Lower lobe of right lung (tissue), 2 donors: ENCODE measurements around the gene CWC25. TPM values are rescaled to one million over a fixed set of nuclear protein-coding genes. Genes with fewer than 3 reads are reported as not detected.
A peak's percentile ranks its signal among the peaks of the same experiment; 100 is the strongest.
"Not testable (repeated sequence)": the region's sequence is repeated elsewhere in the genome, so short reads cannot be mapped to it uniquely, and the experiment has no call there.

Experiments
- ATAC-seq, 2 donors: fragments of 200-7000 bp; cut with Tn5 transposase; one replicate each; pipeline ENCODE4 v1.9.1; 2020 to 2022; ENCODE audit warnings: mild to moderate bottlenecking in 2 of 2, moderate library complexity in 2 of 2
- DNase-seq: peaks from one replicate; pipeline ENCODE4 v3.0.0-alpha.2; 2020
- H3K27ac ChIP-seq: fragments of 200-600 bp; one replicate; pipeline ENCODE4 v1.8.0; 2022
- H3K27me3 ChIP-seq: fragments of 200-600 bp; one replicate; pipeline ENCODE4 v1.8.0; 2022; ENCODE audit warnings: low read depth
- H3K36me3 ChIP-seq: fragments of 200-600 bp; one replicate; pipeline ENCODE4 v1.8.0; 2022; ENCODE audit warnings: mild to moderate bottlenecking
- H3K4me1 ChIP-seq: fragments of 200-600 bp; one replicate; pipeline ENCODE4 v1.8.0; 2022
- H3K4me3 ChIP-seq: fragments of 200-600 bp; one replicate; pipeline ENCODE4 v1.8.0; 2022; ENCODE audit warnings: mild to moderate bottlenecking
- H3K9me3 ChIP-seq: fragments of 200-600 bp; one replicate; pipeline ENCODE4 v1.8.0; 2022
- intact Hi-C: fragments of 100-400 bp; cut with DNase I; formaldehyde crosslinking; loops from one replicate; pipeline ENCODE4 v1.11.0; 2022
- total RNA-seq: library from RNA; stranded (reverse); fragmentation: NEBNext Ultra II Directional; extraction: Animal tissue kit (Norgen Biotek cat#: 25700); gene quantifications from one replicate; pipeline ENCODE4 v1.2.1, GENCODE V29; 2021
- TF ChIP-seq, protein P1 (sequence below): fragments of 200-600 bp; IDR thresholded peaks from one replicate; pipeline ENCODE4 v1.8.0; 2022; ENCODE audit warnings: antibody characterized with exemption, mild to moderate bottlenecking
- donor health status: DM: no; HTN: yes; CAD: no; lungs with severe emphysema.

Gene CWC25
- total RNA-seq, 1 donor from 2014 or later: 22.3 TPM

- no peak for DNase-seq
- H3K9me3 ChIP-seq: no peaks in the 10 kb centered on the region
- no peak for ATAC-seq
- intact Hi-C loops: no loop called here
- H3K27ac ChIP-seq: no peak overlapping the region
- no peaks in the 10 kb centered on the region for H3K27me3 ChIP-seq
- H3K36me3 ChIP-seq: peaks cover 23% of the 10 kb centered on the region
- TF ChIP-seq, protein P1, sequence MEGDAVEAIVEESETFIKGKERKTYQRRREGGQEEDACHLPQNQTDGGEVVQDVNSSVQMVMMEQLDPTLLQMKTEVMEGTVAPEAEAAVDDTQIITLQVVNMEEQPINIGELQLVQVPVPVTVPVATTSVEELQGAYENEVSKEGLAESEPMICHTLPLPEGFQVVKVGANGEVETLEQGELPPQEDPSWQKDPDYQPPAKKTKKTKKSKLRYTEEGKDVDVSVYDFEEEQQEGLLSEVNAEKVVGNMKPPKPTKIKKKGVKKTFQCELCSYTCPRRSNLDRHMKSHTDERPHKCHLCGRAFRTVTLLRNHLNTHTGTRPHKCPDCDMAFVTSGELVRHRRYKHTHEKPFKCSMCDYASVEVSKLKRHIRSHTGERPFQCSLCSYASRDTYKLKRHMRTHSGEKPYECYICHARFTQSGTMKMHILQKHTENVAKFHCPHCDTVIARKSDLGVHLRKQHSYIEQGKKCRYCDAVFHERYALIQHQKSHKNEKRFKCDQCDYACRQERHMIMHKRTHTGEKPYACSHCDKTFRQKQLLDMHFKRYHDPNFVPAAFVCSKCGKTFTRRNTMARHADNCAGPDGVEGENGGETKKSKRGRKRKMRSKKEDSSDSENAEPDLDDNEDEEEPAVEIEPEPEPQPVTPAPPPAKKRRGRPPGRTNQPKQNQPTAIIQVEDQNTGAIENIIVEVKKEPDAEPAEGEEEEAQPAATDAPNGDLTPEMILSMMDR: no peak
- peaks cover 42% of the 10 kb centered on the region for H3K4me1 ChIP-seq
- peak overlapping the region; percentile 98 for H3K4me3 ChIP-seq
Measured at GRCh38 chr17:38796451-38797157, 28.5 kb downstream of the CWC25 start.

DNA sequence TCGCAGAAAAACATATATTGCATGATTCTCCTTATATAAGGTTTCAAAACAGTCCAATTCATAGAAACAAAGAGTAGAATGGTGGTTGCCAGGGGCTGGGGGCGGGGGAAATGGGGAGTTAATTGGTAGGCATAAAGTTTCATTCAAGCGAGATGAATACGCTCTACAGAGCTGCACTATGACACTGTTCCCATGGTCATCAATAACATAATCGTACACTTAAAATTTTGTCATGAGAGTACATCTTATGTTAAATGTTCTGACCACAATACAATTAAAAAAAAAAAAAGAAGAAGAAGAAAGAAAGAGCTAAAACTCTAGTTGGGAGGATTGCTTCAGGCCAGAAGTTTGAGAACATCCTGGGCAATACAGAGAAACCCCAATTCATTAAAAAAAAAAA lies 30.9 kb downstream of the CWC25 start:
- H3K4me3 ChIP-seq: no peak overlapping the region
- intact Hi-C loops: no loop called here
- H3K4me1 ChIP-seq: peaks cover 50% of the 10 kb centered on the region
- peaks cover 16% of the 10 kb centered on the region for H3K36me3 ChIP-seq
- TF ChIP-seq, protein P1: no peak
- no peaks in the 10 kb centered on the region for H3K9me3 ChIP-seq
- no peaks in the 10 kb centered on the region for H3K27me3 ChIP-seq
- DNase-seq (no peak), ATAC-seq (no peak)
- no peak overlapping the region for H3K27ac ChIP-seq

GRCh38 chr17:38791162-38791561 lies 34.0 kb downstream of the CWC25 start:
- Histone ChIP-seq H3K9me3 (no peaks in the 10 kb centered on the region), H3K27ac (no peak overlapping the region), H3K4me3 (no peak overlapping the region), H3K4me1 (peaks cover 27% of the 10 kb centered on the region), H3K27me3 (no peaks in the 10 kb centered on the region), H3K36me3 (peaks cover 23% of the 10 kb centered on the region)
- TF ChIP-seq, protein P1: no peak
- ATAC-seq (no peak), DNase-seq (no peak)
- intact Hi-C loops: no loop called here

- H3K27me3 ChIP-seq, DNase-seq, H3K4me3 ChIP-seq, intact Hi-C loops, ATAC-seq, H3K9me3 ChIP-seq: not testable (repeated sequence)
- Histone ChIP-seq H3K27ac (peak overlapping the region; percentile 50), H3K36me3 (peaks cover 26% of the 10 kb centered on the region), H3K4me1 (peaks cover 19% of the 10 kb centered on the region)
Measured at GRCh38 chr17:38790148-38790707, 34.9 kb downstream of the CWC25 start.

DNA sequence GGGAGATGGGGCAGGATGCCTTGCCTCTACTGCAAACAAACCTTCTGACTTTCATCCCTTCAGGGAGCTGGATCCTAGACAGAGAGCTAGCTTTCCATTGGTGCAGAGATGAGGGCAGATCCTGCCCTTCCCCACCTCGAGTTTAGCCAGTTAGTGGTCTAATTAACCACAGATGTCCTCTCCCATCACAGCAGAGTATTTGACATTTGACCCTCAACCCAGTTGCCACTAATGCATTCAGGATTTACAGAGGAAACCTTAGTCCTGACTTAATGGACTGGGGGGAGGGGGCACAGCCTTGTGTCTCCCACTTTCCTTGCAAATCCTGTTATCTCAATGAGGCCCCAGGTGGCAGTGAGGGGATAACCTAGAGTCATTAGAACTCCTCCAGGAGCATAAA lies 35.9 kb downstream of the CWC25 start:
- Histone ChIP-seq H3K4me1 (peaks cover 19% of the 10 kb centered on the region), H3K36me3 (peaks cover 35% of the 10 kb centered on the region), H3K9me3 (no peaks in the 10 kb centered on the region), H3K4me3 (no peak overlapping the region), H3K27me3 (no peaks in the 10 kb centered on the region), H3K27ac (no peak overlapping the region)
- intact Hi-C loops: no loop called here
- ATAC-seq (no peak), DNase-seq (no peak)
- TF ChIP-seq, protein P1: no peak

- intact Hi-C loops, ATAC-seq: not testable (repeated sequence)
Measured at GRCh38 chr17:38787999-38788398, 37.1 kb downstream of the CWC25 start.

More at GRCh38 chr17:38787999-38788398, 37.1 kb downstream of the CWC25 start:
- not testable (repeated sequence) for H3K4me3 ChIP-seq, H3K27me3 ChIP-seq, H3K27ac ChIP-seq, DNase-seq, H3K9me3 ChIP-seq
- H3K36me3 ChIP-seq: peaks cover 46% of the 10 kb centered on the region
- H3K4me1 ChIP-seq: peaks cover 19% of the 10 kb centered on the region
